GM19043 (cell line): ENCODE data around the gene FRRS1.
A peak's percentile ranks its signal among the peaks of the same experiment; 100 is the strongest.

Experiments used
- ATAC-seq: cut with Tn5 transposase; IDR thresholded peaks from one replicate; pipeline ENCODE4 v1.9.1; 2021; ENCODE audit warnings: low read depth; ENCODE audit not compliant: unreplicated experiment

FRRS1 gene

DNA sequence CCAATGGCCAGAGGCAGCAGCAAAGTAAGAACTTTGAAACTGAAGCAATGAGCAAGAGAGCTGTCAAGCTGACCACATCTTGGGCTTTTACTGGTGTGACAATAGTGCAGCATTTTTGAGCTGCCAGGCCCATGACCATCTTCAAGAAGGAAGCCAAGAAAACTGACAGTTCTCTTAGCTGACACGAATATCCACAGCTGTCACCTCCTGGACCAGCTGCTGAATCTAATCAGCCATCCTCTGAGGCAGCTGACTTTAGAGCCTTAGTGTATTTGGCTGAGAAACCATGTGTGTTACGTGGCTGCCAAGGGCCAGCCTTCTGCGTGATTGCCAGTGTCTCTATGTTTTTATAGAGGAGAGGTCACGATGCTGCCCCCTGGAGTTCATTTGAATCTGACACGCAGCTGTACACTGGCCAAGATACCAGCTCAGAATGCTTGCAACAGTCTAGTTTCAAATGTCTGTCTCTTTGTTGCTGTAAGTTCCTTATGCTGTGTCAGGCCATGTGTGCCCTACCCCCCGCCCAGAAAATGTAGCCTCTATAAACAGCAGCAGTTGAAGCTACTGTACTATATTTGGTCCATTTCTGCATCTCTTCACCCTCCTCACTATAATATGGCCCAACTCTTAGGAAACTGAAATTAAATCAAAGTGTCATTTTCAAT, 80.8 kb downstream of the FRRS1 start:
- peak; percentile 87 for ATAC-seq

DNA sequence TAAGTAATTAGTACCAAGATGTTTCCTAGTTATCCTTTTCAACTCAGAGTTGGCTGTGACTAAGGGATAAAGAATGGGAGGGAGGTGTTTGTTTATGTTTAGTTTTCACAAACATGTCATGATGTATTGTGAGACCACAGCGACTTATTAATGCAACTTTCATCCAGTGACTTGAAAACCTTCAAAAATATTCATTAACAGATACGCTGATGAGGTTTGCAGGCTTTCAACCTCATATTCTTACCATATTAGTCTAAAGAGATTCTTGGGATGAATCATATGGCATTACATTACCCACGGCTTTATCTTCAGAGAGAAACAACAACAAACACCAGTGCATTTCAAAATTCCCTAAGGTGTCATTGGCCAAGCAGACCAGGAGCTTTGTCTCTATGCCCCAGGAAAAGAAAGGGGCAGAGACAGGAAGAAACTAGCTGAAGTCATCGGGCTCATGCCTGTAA, 84.1 kb downstream of the FRRS1 start:
- ATAC-seq: no peak

GRCh38 chr1:99681583-99681982, 84.9 kb downstream of the FRRS1 start:
- ATAC-seq: no peak

GRCh38 chr1:99680270-99680669, 86.2 kb downstream of the FRRS1 start:
- no peak for ATAC-seq

DNA sequence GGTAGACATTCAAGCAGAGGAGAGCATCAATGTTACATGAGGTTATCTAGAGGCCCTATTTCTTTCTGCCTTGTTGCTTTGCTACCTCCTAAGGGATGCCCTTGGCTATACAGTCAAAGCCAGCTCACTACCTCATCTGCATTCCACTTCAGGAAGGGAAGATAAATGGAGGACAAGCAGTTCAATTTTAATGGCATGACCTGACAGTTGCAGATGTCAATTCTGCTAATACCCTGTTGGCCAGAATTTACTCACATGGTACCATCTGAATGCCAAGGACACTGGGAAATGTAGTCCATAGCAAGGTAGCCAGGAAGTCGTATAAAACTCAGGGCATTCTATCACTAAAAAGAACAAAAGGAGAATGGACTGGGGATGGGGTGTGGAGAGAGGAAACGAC, 89.0 kb downstream of the FRRS1 start:
- no peak for ATAC-seq

GRCh38 chr1:99676876-99677275, 89.6 kb downstream of the FRRS1 start:
- ATAC-seq: no peak

DNA sequence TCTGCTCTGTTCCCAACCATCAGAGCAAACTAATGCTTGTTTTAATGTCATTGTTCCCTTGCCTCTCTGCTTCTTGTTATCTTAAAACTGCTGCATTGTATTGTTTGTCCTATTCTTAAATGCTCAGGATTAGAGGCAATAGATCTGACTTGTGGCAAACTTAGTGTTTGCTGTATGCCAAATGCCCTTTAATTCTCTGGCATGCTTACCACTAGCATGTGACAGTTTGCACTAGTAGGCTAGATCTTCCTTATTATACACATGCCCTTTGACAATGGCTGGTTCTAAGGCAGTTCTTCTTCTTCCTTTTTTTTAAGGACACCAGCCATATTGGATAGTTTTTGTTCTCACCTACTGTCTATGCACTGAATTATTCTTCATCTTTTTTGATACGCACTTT, 90.4 kb downstream of the FRRS1 start:
- ATAC-seq: no peak

DNA sequence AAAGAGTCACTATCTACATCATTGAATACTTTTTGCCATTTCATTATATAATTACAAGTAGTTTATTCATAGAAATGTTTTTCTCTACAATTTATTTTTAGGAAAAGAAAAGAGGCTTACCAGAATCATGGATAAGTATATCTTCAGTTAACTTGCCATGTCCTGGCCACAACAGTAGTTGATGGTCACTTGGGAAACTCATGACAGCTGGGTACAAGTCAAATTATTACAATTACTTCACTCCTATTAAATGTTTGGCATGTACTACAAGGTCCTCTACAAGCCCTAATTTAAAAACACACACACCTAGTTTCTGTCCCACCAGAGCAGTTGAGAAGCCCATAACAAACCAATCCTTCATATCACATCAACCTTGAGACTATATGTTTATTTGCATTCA, 91.1 kb downstream of the FRRS1 start:
- ATAC-seq: no peak

- ATAC-seq: no peak
Measured at GRCh38 chr1:99674115-99675064, 92.0 kb downstream of the FRRS1 start.

DNA sequence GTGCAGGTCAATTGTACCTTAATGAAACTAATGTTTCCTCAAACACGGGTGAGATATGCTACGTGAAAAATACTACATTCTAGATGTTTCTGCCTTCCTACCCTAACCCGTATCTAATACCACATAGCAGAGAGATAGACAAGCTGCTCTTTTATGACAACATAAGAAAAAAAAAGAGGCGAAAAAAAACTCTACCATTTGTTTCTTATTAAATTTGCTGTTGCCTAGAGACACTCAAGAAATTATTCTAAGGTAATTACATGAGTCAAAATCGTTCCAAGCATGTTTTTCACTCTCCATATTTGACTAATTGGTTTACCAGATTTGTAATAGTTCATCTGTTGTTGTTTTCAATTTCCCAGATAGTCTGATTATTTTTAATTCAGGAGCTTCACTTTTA, 93.1 kb downstream of the FRRS1 start:
- no peak for ATAC-seq

DNA sequence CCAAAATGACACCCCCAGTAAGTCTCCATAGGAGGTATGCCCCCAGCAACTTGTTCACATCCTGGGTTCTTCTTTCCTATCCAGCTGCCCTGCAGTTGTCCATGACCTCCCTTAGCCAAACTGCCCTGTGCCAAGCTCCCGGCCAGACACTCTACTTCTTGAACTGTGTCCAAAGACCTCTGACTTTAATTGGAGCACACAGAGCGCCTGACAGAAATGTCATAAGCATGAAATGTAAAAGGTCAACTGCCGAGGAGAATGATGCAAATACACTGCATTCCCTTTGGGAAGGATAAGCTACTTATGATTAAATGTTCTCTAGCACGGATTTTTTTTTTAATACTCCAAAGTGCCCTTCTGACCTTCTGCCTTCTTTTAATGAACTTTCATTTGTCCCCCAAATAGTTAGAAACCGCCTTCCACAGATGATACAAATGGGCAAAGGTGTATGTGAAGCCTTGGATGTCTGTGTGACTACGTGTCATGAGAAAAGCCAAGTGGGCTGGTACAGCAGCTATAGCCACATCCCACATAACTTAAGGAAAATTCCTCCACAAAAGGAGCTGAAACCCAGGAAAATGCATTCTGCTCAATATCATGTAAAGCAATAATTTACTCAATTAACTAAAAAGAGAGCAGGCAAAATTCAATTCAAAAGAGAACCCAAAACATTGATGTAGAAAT, 93.8 kb downstream of the FRRS1 start:
- ATAC-seq: no peak

DNA sequence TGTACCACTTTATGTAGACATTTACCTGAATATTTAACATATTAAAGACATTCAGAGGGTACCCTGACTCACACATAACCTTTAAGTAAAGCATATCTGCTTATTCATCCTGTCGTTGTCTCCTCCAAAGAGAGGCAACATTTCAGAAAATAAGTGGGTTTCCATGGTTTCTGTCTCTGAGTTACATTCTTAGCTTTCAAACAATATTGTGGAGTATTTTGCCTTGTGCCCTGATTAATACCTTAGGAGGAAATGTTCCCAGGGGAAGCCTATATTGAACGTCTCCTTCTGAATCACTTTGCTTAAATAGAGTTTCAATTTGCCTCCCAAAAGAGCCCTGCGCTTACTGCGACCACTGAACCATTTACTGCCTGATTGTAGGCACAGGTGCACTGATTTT, 94.4 kb downstream of the FRRS1 start:
- ATAC-seq: no peak

GRCh38 chr1:99670583-99670982, 95.9 kb downstream of the FRRS1 start:
- ATAC-seq: no peak

GRCh38 chr1:99669821-99670220, 96.6 kb downstream of the FRRS1 start:
- no peak for ATAC-seq

DNA sequence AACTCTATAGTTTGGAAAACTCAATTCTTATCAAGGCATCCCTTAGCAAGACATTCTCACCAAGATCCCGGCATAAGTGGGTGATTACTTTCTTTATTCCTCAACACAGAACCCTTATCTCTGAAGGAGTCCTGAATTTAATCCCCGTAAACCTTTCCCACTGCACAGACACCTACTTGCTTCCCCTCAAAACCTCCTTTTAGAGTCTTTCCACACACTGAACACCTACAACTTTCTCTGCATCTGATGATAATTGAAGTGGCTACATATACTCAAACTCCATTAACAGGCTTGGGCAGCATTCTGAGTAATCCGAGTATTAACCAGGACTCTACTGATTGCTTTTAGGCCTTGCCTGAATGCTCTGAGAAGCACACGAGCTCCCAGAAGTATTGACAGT, 97.1 kb downstream of the FRRS1 start:
- ATAC-seq: no peak

GRCh38 chr1:99665212-99665611, 101.2 kb downstream of the FRRS1 start:
- ATAC-seq: no peak

DNA sequence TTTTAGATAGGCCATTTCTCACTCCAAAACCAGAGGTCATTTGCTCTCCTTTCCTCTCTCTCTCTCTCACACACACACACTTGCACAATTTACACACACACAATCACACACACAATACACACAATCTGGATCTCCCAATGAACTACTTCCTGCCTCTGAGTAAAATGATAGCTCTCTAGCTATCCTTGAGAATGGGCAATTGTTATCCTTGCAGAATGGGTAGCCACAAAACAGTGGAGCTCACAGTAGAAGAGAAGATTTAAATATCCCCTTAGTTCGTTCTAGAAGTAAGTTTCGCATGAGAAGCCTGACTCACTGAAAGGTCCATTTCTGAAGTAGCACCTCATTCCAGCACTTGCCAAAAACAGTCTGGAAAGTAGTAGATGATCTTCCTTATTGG, 102.9 kb downstream of the FRRS1 start:
- ATAC-seq: no peak

GRCh38 chr1:99662539-99663080, 103.8 kb downstream of the FRRS1 start:
- no peak for ATAC-seq

DNA sequence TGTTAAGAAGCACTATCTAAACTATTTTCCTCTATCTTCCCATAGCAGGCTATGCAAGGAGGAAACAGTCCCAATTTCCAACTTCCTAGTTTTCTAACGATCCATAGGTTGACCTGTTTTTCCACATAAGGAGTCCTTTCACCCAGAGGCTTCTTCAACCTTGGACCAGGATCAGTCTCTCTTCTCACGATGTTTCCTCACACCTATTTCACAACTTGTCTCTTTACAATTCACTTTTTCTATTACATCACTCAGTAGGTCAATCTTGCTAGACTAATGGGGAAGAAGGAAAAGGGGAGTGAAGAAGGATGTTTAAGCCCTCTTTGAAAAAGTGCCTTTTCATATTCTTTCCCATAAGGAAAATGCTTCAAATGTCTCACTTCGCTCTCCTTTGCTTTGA, 104.7 kb downstream of the FRRS1 start:
- ATAC-seq: no peak

- no peak for ATAC-seq
Measured at GRCh38 chr1:99660496-99660895, 105.9 kb downstream of the FRRS1 start.

- no peak for ATAC-seq
Measured at GRCh38 chr1:99659755-99660210, 106.7 kb downstream of the FRRS1 start.
